ENCODE results near the gene SENP7. TPM values are rescaled to one million over a fixed set of nuclear protein-coding genes. Genes with fewer than 3 reads are reported as not detected.
"Not testable (repeated sequence)": the region's sequence is repeated elsewhere in the genome, so short reads cannot be mapped to it uniquely, and the experiment has no call there.

SENP7 gene
- total RNA-seq (10 to 100 TPM in 5 of 10 donors, 1 to 10 TPM in 5; 8.5 to 11.1 (median 10.0) TPM), polyA plus RNA-seq (10 to 100 TPM in 1 of 2 donors, 1 to 10 TPM in 1; 3.6 to 18.9 TPM)
- long read RNA-seq, donor 1, full-length matches to known transcripts = 2 of 6 reads
- long read RNA-seq, donor 1, partial matches to known transcripts = 3 of 6 reads
- long read RNA-seq, donor 1, other reads (novel, unspliced or antisense) = 1 of 6 reads
- long read RNA-seq, donor 2, full-length matches to known transcripts = 3 of 9 reads
- long read RNA-seq, donor 2, partial matches to known transcripts = 3 of 9 reads
- long read RNA-seq, donor 2, other reads (novel, unspliced or antisense) = 3 of 9 reads
- long read RNA-seq, donor 3, full-length matches to known transcripts = 2 of 4 reads
- long read RNA-seq, donor 3, partial matches to known transcripts = 1 of 4 reads
- long read RNA-seq, donor 3, other reads (novel, unspliced or antisense) = 1 of 4 reads

- H3K9me3 ChIP-seq = no peaks in the 10 kb centered on the region
- H3K36me3 ChIP-seq = peaks cover 0 to 1% (median 0%) of the 10 kb centered on the region in 9 donors
- H3K4me1 ChIP-seq = peaks cover 3 to 33% (median 17%) of the 10 kb centered on the region in 9 donors
- peak within 1 kb of the TSS; percentile 85 to 99 (median 94) for H3K27ac ChIP-seq
- DNase-seq (peak; percentile 88 to 90), ATAC-seq (peak; percentile 87 to 93 (median 90))
- peaks cover 0 to 11% (median 0%) of the 10 kb centered on the region in 7 donors for H3K27me3 ChIP-seq
- TF ChIP-seq CTCF (IDR thresholded peaks at IDR 0.05) = no peak
- H3K4me3 ChIP-seq = peak within 1 kb of the TSS; percentile 67 to 99 (median 84)
- WGBS, 2 donors = 0% methylated on average over 45 to 51 of the region's 54 CpGs
- intact Hi-C loops (cut with DNase I) = loop anchor here in 7 of 10 donors (2.0 to 10.0 kb wide), 6 partner anchors 48 to 164 kb away; partner anchors contain the start of genes PCNP (in 5 of the 7), TRMT10C (in 3 of the 7) and ZBTB11 (in 2 of the 7)
These were observed at the start of gene SENP7 for GRCh38 chr3:101512646-101513418. SENP7 (minus strand) TSS chr3:101513212; CDS start chr3:101513130, 82 bp downstream.

- no peak for TF ChIP-seq CTCF (IDR thresholded peaks at IDR 0.05)
- 0% methylated on average over 35 of the region's 35 CpGs for WGBS, 2 donors
- ATAC-seq (peak; percentile 98 to 100 (median 100)), DNase-seq (peak; percentile 91 to 93)
- Histone ChIP-seq H3K4me3 (peak within 1 kb of the TSS; percentile 58 to 88 (median 75)), H3K36me3 (peaks cover 0 to 23% (median 20%) of the 10 kb centered on the region in 9 donors), H3K9me3 (no peaks in the 10 kb centered on the region), H3K27ac (peak within 1 kb of the TSS; percentile 75 to 94 (median 91)), H3K27me3 (peaks cover 0 to 26% (median 18%) of the 10 kb centered on the region in 7 donors), H3K4me1 (peaks cover 3 to 36% (median 16%) of the 10 kb centered on the region in 9 donors)
- intact Hi-C loops (cut with DNase I) = loop anchor here in 4 of 10 donors (1.0 to 10.0 kb wide), 4 partner anchors 12 to 113 kb away; partner anchors contain the start of genes SENP7 (in 3 of the 4) and ZBTB11 (in 1 of the 4)
These were observed 48.8 kb upstream of the SENP7 start, which contains the start of gene TRMT10C for GRCh38 chr3:101561630-101562328. TRMT10C (plus strand) TSS chr3:101561868; CDS start chr3:101564782, 2,914 bp downstream.

- Histone ChIP-seq H3K9me3 (no peaks in the 10 kb centered on the region), H3K27ac (no peak overlapping the region), H3K4me1 (peaks cover 0 to 3% (median 0%) of the 10 kb centered on the region in 9 donors), H3K4me3 (no peak overlapping the region), H3K27me3 (peaks cover 0 to 40% (median 27%) of the 10 kb centered on the region in 7 donors), H3K36me3 (no peaks in the 10 kb centered on the region)
- DNase-seq (no peak), ATAC-seq (no peak)
- intact Hi-C loops (cut with DNase I) = no loop called here
- 44 to 50% methylated on average over 3 of the region's 3 CpGs for WGBS, 2 donors
- no peak for TF ChIP-seq CTCF (IDR thresholded peaks at IDR 0.05)
These were observed 43.1 kb upstream of the SENP7 start for GRCh38 chr3:101556064-101556463.

- H3K27ac ChIP-seq; H3K36me3 ChIP-seq; intact Hi-C loops (cut with DNase I); ATAC-seq; H3K9me3 ChIP-seq; H3K4me3 ChIP-seq; DNase-seq; H3K4me1 ChIP-seq: not testable (repeated sequence)
- peaks cover 0 to 25% (median 18%) of the 10 kb centered on the region in 7 donors for H3K27me3 ChIP-seq
- WGBS, 2 donors = 77 to 78% methylated on average over 5 of the region's 5 CpGs
These were observed 40.4 kb upstream of the SENP7 start for GRCh38 chr3:101553381-101553780.

GRCh38 chr3:101551359-101552081 is 38.5 kb upstream of the SENP7 start:
- H3K4me3 ChIP-seq; H3K9me3 ChIP-seq; DNase-seq; ATAC-seq; H3K36me3 ChIP-seq; intact Hi-C loops (cut with DNase I); H3K27ac ChIP-seq; H3K4me1 ChIP-seq: not testable (repeated sequence)
- WGBS, 2 donors = 94 to 96% methylated on average over 42 to 50 of the region's 50 CpGs
- peaks cover 0 to 18% (median 6%) of the 10 kb centered on the region in 7 donors for H3K27me3 ChIP-seq
